Left kidney (tissue), 2 donors: ENCODE data around the gene ACTR1B. TPM values are rescaled to one million over a fixed set of nuclear protein-coding genes. Genes with fewer than 3 reads are reported as not detected.
A peak's percentile ranks its signal among the peaks of the same experiment; 100 is the strongest.
"Not testable (repeated sequence)": the region's sequence is repeated elsewhere in the genome, so short reads cannot be mapped to it uniquely, and the experiment has no call there.

Source experiments
- DNase-seq: peaks from one replicate; pipeline ENCODE4 v3.0.0-alpha.2; 2013
- polyA plus RNA-seq: library from polyadenylated mRNA; unstranded; fragments of 120-200 nt; gene quantifications from one replicate; pipeline ENCODE4 v1.2.1, GENCODE V29; 2013; ENCODE audit not compliant: insufficient read length

Gene ACTR1B
- polyA plus RNA-seq, 1 donor: 56.0 TPM

- no peak for DNase-seq
Measured at GRCh38 chr2:97693476-97693875, 29.6 kb upstream of the ACTR1B start.

- DNase-seq: no peak
Measured at GRCh38 chr2:97691166-97691565, 27.3 kb upstream of the ACTR1B start.

- no peak for DNase-seq
Measured at GRCh38 chr2:97688062-97688827, 24.4 kb upstream of the ACTR1B start.

DNA sequence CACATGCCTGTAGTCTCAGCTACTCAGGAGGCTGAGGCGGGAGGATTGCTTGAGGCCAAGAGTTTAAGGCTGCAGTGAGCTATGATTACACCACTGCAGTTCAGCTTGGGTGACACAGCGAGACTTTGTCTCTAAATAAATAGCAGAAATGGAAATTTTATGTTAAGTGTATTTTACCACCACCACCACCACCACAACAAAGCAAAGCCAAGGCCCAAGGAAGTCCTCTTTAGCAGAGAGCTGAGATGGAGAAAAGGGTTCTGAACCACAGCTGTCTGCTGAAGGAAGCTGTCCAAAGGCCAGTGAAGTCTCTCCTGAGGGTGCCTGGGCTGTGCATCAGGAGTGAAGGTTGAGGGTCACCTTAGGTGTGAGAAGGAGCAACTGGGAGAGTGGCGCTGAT is 23.4 kb upstream of the ACTR1B start:
- not testable (repeated sequence) for DNase-seq

DNA sequence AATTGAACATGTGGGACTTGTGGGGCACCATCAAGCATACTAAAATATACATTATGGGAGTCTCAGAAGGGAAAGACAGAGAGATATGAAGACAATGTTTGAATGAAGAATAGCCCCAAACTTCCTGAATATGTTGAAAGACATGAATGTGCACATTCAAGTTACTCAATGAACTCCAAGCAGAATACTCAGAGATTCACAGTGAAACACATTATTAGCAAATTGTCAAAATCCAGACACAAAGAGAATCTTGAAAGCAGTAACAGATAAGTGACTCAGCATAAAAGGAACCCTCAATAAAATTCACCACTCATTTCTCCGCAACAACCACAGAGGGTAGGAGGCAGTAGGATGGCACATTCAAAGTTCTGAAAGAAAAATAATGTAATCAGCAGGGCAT is 14.5 kb upstream of the ACTR1B start:
- no peak for DNase-seq

- no peak for DNase-seq
Measured at GRCh38 chr2:97677480-97677879, 13.6 kb upstream of the ACTR1B start.

DNA sequence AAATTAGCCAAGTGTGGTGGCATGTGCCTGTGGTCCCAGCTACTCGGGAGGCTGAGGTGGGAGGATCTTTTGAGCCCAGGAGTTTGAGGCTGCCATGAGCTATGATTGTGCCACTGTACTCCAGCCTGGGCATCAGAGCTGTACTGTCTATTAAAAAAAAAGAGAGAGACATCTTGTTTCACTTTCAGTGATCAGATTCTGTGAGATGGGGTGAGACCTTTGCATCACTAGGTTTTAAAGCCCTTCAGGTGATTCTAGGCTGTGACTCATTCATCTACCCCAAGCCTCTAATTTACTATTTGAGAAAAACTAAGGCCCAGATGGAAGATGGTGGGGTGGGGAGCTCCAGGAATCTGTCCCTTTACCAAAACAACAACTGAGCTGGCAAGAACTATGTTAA is 12.8 kb upstream of the ACTR1B start:
- DNase-seq: no peak

GRCh38 chr2:97675430-97676113 is 11.7 kb upstream of the ACTR1B start:
- DNase-seq: no peak

DNA sequence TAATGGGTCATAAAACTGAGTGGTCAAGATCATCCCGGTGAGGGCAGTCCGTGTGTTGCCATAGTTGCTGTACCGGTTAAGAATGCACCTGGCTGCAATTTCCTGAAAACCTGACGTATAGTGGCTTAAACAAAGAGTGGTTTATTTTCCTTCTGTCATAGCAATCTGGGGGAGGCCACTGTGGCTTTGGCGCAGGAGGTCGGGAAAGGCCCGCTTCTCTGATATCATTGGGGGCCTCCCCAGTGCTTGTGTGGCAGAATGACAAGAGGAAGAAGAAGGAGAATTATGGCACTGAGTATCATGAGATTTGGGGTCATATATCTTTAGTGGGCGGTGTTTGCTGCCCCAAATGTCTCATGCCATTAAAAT is 10.1 kb upstream of the ACTR1B start:
- DNase-seq: peak; percentile 43

GRCh38 chr2:97673182-97673914 is 9.5 kb upstream of the ACTR1B start:
- DNase-seq: no peak

DNA sequence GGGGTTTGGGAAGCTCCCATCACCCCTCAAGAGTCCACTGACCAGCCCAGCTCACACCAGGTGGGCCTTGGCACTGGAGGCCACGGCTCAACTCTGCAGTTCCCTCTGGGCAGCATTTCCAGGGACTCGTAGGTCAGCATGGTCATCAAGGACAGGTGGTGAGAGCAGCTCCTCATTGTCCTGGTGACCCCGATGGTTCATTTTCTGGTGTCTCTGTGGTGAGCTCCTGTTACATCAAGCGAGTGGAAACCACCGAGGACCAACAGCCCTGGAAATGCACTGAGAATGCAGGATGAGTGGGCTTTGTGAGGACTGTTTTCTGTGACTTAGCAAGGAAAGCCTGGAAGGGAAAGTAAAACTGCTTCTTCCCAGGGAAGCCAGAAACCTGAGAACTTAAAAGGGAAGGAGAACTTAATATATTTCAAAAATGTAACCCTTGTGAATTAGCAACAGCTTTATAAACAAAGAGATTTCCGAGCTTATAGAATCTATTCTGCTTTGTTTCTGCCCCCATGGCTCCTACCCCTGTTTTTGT is 8.8 kb upstream of the ACTR1B start:
- not testable (repeated sequence) for DNase-seq

- no peak for DNase-seq
Measured at GRCh38 chr2:97671526-97671925, 7.7 kb upstream of the ACTR1B start.

GRCh38 chr2:97670471-97670870 is 6.6 kb upstream of the ACTR1B start:
- DNase-seq: no peak

DNA sequence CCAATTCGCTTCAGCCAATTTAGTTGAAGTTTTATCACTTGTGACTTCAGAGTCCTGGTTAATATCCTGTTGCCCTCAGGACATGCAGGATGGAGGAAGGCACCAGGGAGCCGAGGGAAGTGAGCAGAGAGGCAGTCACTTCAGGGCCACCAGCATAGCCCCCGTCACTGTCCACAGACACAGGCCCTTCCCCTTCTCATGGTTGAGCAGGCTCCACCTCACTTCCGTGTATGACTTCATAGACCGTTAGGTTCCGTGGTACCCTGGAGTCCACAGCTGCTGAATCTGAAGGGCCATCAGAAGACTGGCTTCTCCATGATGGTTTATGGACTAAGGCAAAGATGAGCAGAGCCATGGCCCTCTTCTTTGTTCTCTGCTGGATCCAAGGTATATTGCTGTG is 5.6 kb upstream of the ACTR1B start, which contains the start of gene C2orf92:
Gene C2orf92 (plus strand): TSS at position 266 of the 400 bp plus-strand sequence. CDS start 76 bp downstream, at position 342.
- DNase-seq: no peak

- no peak for DNase-seq
Measured at GRCh38 chr2:97664636-97664970, 759 bp upstream of the ACTR1B start.

- no peak for DNase-seq
Measured at GRCh38 chr2:97663626-97663961, 250 bp downstream of the ACTR1B start.

- DNase-seq: peak; percentile 68
Measured at GRCh38 chr2:97662895-97663625, 784 bp downstream of the ACTR1B start.

- DNase-seq: no peak
Measured at GRCh38 chr2:97662386-97662894, 1.4 kb downstream of the ACTR1B start.

GRCh38 chr2:97661927-97662326 is 1.9 kb downstream of the ACTR1B start:
- no peak for DNase-seq

GRCh38 chr2:97660775-97661389 is 3.0 kb downstream of the ACTR1B start:
- no peak for DNase-seq

- DNase-seq: no peak
Measured at GRCh38 chr2:97660044-97660774, 3.6 kb downstream of the ACTR1B start.
